ENCODE results near the gene RAC3.
A peak's percentile ranks its signal among the peaks of the same experiment; 100 is the strongest.

RAC3 gene

GRCh38 chr17:82041144-82041814 is 9.8 kb downstream of the RAC3 start:
- DNase-seq (ENCODE audit: low read depth) = no peak

GRCh38 chr17:82042649-82043048 is 11.2 kb downstream of the RAC3 start:
- DNase-seq (ENCODE audit: low read depth) = no peak

GRCh38 chr17:82043507-82043906 is 12.0 kb downstream of the RAC3 start:
- DNase-seq (ENCODE audit: low read depth) = no peak

- DNase-seq (ENCODE audit: low read depth) = no peak
These were observed 14.5 kb downstream of the RAC3 start for GRCh38 chr17:82045936-82046484.

- no peak for DNase-seq (ENCODE audit: low read depth)
These were observed 15.4 kb downstream of the RAC3 start for GRCh38 chr17:82046903-82047302.

- no peak for DNase-seq (ENCODE audit: low read depth)
These were observed 15.9 kb downstream of the RAC3 start for GRCh38 chr17:82047379-82047778.

- DNase-seq (ENCODE audit: low read depth) = no peak
These were observed 16.6 kb downstream of the RAC3 start for GRCh38 chr17:82047914-82048570.

- no peak for DNase-seq (ENCODE audit: low read depth)
These were observed 17.1 kb downstream of the RAC3 start for GRCh38 chr17:82048571-82048971.

GRCh38 chr17:82049106-82049505 is 17.6 kb downstream of the RAC3 start:
- no peak for DNase-seq (ENCODE audit: low read depth)

- no peak for DNase-seq (ENCODE audit: low read depth)
These were observed 18.1 kb downstream of the RAC3 start for GRCh38 chr17:82049521-82049971.

GRCh38 chr17:82050152-82050760 is 18.8 kb downstream of the RAC3 start:
- no peak for DNase-seq (ENCODE audit: low read depth)

- peak; percentile 27 for DNase-seq (ENCODE audit: low read depth)
These were observed 19.5 kb downstream of the RAC3 start for GRCh38 chr17:82050761-82051641.

- peak; percentile 62 for DNase-seq (ENCODE audit: low read depth)
These were observed 20.5 kb downstream of the RAC3 start, which contains the start of the genes GPS1 and RFNG for GRCh38 chr17:82051776-82052637. GPS1 (plus strand) TSS chr17:82051898; CDS start chr17:82051932, 34 bp downstream. RFNG (minus strand) TSS chr17:82051811; CDS start chr17:82051766, 45 bp downstream.

GRCh38 chr17:82052638-82053059 is 21.2 kb downstream of the RAC3 start:
- no peak for DNase-seq (ENCODE audit: low read depth)

GRCh38 chr17:82053130-82053529 is 21.7 kb downstream of the RAC3 start:
- DNase-seq (ENCODE audit: low read depth) = no peak

- DNase-seq (ENCODE audit: low read depth) = no peak
These were observed 22.2 kb downstream of the RAC3 start for GRCh38 chr17:82053556-82054263.

- no peak for DNase-seq (ENCODE audit: low read depth)
These were observed 23.0 kb downstream of the RAC3 start for GRCh38 chr17:82054351-82055022.

- DNase-seq (ENCODE audit: low read depth) = no peak
These were observed 23.8 kb downstream of the RAC3 start for GRCh38 chr17:82055023-82055964.
